IPS-20b (cell line): ENCODE data around the gene LGALS4.

Experiments used
- H3K27ac ChIP-seq: one replicate; pipeline ENCODE4 v1.5.1; 2013; ENCODE audit warnings: low read length
- H3K27me3 ChIP-seq: 2 replicates; pipeline ENCODE4 v1.6.1; 2013; ENCODE audit warnings: mild to moderate bottlenecking, low read length, inconsistent platforms; ENCODE audit not compliant: insufficient read depth
- H3K36me3 ChIP-seq: 2 replicates; pipeline ENCODE4 v1.6.1; 2013; ENCODE audit warnings: low read depth, mild to moderate bottlenecking, inconsistent platforms, low read length, moderate library complexity; ENCODE audit not compliant: insufficient read depth
- H3K4me1 ChIP-seq: 2 replicates; pipeline ENCODE4 v1.6.1; 2013; ENCODE audit warnings: mild to moderate bottlenecking, control low read depth, inconsistent platforms, low read length, moderate library complexity; ENCODE audit not compliant: insufficient read depth
- H3K4me3 ChIP-seq: 2 replicates; pipeline ENCODE4 v1.5.1; 2013; ENCODE audit warnings: mild to moderate bottlenecking, low read length, inconsistent platforms
- H3K9ac ChIP-seq: 2 replicates; pipeline ENCODE4 v1.6.1; 2013; ENCODE audit warnings: low read depth, mild to moderate bottlenecking, inconsistent platforms, low read length, moderate library complexity
- H3K9me3 ChIP-seq: 2 replicates; pipeline ENCODE4 v1.6.1; 2013; ENCODE audit warnings: mild to moderate bottlenecking, low read depth, low read length, inconsistent platforms; ENCODE audit not compliant: insufficient read depth

LGALS4 gene

DNA sequence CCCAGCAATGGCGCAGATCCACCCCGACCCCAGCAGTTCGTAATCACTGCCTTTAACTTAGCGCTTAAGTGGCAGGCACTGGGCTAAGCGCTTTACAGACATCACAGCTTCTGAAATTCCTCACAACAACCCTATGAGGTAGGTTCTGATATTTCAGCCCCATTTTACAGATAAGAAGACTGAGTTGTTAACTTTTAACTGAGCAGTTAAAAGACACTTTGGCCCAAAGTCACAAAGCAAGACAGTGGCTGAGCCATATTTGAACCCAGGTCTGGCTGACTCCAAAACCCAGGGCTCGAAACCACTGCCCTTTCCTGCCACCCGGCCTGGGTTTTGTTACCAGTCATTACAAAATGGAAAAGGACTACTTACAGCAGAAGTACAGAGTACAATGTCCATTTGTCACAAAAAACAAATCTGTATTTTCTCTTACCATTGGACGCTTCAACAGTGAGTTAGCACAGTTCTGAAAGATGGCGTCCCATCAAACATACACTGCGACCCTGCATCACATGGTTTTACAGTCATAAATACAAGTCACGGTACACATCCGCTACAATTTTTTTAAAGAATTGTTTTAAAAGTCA lies 28.5 kb upstream of the LGALS4 start:
- Histone ChIP-seq H3K4me3 (no peak overlapping the region), H3K9ac (no peak overlapping the region), H3K9me3 (no peaks in the 10 kb centered on the region), H3K27me3 (no peaks in the 10 kb centered on the region), H3K27ac (no peak overlapping the region), H3K36me3 (peaks cover 98% of the 10 kb centered on the region), H3K4me1 (no peaks in the 10 kb centered on the region)

GRCh38 chr19:38840583-38840968 lies 27.8 kb upstream of the LGALS4 start:
- no peak overlapping the region for H3K27ac ChIP-seq
- H3K4me1 ChIP-seq = no peaks in the 10 kb centered on the region
- no peak overlapping the region for H3K9ac ChIP-seq
- no peaks in the 10 kb centered on the region for H3K9me3 ChIP-seq
- H3K36me3 ChIP-seq = peaks cover 98% of the 10 kb centered on the region
- H3K27me3 ChIP-seq = no peaks in the 10 kb centered on the region
- H3K4me3 ChIP-seq = no peak overlapping the region

DNA sequence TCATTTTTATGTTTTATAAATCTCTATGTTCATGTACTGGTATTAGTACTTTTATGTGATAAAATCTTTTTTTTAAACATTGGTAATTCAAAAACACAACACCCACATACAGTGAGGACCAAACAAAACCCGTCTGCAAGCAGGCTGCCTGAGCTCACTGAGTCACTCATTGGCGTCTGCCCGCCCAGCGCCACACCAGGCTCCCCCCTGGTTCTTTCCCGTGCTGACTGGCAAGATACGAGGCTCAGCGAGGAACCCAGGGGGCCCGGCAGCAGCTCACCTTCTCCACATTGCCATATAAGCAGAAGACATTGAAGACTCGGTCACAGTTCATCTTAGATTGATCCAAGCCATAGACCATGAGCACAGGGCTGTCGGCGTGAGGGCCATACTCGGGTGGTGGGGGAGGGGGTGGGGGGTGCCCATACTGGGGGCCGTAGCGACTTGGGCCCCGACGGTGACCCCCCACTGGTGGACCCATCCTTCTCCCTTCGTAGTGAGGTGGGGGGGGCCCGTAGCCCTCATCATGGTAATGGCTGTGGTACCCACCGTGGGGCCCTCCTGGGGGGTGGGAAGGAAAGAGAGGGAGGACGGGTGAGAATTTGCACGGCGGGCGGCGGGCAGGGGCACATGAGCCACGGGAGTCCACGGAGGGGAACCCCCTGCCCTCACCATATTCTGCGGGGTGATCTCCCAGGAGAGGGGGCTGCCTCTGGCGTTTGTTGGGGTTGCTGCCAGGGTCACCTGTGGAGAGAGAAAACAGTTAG lies 27.3 kb upstream of the LGALS4 start:
- Histone ChIP-seq H3K27ac (no peak overlapping the region), H3K4me3 (no peak overlapping the region), H3K4me1 (no peaks in the 10 kb centered on the region), H3K9ac (no peak overlapping the region), H3K27me3 (no peaks in the 10 kb centered on the region), H3K9me3 (no peaks in the 10 kb centered on the region), H3K36me3 (peaks cover 96% of the 10 kb centered on the region)

DNA sequence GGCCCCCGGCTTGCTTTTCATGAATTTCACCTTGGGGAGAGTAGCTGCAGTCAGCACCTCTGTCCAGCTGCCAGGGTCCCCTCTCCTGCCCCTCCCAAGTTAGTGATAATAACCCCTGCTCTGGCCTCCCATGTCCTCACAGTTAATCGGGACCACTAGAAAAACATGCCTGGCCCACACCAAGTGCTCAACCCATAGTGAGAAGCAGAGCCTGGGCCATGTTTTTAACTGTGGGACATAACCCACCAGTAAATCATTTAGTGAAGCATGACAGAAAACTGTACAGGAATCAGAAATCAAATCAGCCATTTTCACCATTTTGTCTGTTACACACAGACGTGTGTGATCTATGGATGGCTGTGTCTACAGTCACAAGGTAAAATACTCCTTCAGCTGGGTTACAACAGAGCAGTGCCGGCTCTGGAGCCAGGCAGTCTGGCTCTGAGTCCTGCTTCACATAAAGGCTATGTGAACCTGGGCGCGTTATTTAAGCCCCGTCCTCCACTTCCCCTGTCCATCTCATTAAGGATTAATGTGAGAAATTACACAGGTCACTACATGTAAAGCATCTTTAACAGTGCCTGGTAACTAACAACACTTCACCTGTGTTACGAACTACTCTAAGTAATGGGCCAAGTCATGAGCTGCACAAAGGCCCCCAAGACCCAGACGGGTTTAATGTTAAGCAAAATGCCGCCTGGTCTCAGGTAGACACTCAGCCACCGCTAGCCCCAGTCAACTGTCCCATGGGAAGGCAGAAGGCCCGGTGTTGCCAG lies 26.4 kb upstream of the LGALS4 start:
- H3K36me3 ChIP-seq = peaks cover 88% of the 10 kb centered on the region
- no peak overlapping the region for H3K9ac ChIP-seq
- no peak overlapping the region for H3K27ac ChIP-seq
- H3K9me3 ChIP-seq = no peaks in the 10 kb centered on the region
- H3K27me3 ChIP-seq = no peaks in the 10 kb centered on the region
- H3K4me3 ChIP-seq = no peak overlapping the region
- H3K4me1 ChIP-seq = no peaks in the 10 kb centered on the region

DNA sequence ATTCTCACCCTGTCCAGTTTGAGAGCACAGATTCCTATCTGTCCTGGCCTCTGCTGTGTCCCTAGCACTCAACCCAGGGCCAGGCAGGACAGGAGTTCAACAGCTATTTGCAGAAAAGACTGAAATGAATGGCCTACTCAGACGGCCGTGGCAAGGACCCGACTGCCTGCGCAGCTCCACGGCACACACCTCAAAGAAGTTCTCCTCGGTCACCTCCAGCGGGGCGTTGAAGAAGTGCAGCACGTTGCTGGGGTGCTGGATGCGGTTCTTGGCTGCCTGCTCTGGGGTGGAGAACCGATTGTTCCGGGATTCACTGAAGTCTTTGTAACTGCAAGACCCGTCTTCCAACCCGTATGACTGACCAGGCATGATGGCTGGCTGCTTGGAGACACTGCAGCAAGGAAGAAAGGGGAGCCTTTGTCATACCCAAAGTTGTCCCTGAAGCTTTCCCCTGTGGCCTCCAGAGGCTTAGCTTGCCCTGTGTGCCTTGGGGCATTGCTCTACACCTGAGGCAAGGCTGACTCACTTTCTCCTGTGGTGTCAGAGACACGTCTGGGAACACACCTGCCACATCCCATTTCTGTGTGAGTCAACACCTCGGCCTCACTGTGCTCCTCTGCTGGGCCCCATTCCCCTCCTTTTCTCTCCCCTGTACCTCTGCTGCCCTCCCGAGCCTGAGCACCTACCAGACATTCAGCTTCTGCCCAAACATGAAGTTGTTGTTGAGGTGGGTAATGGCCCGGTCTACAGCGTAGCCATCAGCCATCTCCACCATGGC lies 25.7 kb upstream of the LGALS4 start:
- Histone ChIP-seq H3K27ac (no peak overlapping the region), H3K4me3 (no peak overlapping the region), H3K36me3 (peaks cover 80% of the 10 kb centered on the region), H3K27me3 (no peaks in the 10 kb centered on the region), H3K9ac (no peak overlapping the region), H3K9me3 (no peaks in the 10 kb centered on the region), H3K4me1 (no peaks in the 10 kb centered on the region)

DNA sequence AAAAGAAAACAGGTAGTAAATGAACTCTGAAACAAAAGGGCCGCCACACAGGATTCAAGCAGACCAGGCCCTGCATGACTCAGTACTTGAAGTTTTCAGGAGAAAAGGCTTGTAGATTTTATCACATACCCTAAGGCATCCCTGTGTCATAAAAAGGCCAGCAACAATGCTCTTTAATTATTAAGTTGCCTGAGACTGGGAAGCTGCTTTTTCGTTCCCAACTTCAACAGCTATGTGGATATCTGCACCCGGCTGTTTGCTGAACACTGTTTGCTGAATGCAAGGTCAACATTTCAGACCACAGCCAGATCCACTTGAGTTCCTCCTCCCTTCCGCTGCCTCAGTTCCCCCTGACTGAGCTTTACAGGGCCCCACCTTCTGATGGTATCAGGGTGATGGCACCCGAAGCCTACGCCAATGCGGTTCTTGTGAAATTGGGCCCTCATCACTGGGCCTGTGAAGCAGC lies 24.9 kb upstream of the LGALS4 start:
- H3K9me3 ChIP-seq = no peaks in the 10 kb centered on the region
- H3K4me3 ChIP-seq = no peak overlapping the region
- no peaks in the 10 kb centered on the region for H3K4me1 ChIP-seq
- H3K36me3 ChIP-seq = peaks cover 73% of the 10 kb centered on the region
- no peak overlapping the region for H3K27ac ChIP-seq
- H3K27me3 ChIP-seq = no peaks in the 10 kb centered on the region
- H3K9ac ChIP-seq = no peak overlapping the region

DNA sequence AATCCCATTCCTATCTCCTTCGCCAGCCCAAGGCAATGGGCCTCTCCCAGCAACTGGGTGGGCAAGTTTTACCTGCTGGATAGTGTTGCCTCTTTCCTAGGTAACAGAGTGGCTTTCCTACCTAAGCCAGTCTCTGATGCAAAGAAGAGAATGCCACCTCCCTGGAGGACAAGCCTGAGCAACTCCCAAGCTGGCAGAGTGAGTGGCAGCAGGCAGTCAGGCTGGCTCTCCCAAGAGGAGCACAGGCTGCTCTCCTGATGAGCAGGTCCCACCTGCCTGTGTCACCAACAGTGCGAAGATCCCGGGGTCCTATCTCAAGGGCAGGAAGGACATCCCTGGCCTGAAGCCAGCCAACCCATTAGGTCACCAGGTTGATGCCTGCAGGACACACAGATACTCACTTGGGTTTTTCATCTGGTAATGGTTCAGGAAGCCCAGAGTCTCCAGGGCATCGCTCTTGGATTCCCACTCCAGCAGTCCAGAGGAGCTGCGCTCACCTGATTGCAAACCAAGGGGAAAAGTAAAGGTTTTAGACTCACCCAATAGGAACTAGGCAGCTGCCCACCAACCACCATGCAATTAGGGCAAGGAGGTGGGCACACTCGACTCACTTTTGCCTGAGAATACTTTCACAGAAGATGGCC lies 24.4 kb upstream of the LGALS4 start:
- Histone ChIP-seq H3K27me3 (no peaks in the 10 kb centered on the region), H3K4me3 (no peak overlapping the region), H3K4me1 (no peaks in the 10 kb centered on the region), H3K9ac (no peak overlapping the region), H3K9me3 (no peaks in the 10 kb centered on the region), H3K27ac (no peak overlapping the region), H3K36me3 (peaks cover 67% of the 10 kb centered on the region)

DNA sequence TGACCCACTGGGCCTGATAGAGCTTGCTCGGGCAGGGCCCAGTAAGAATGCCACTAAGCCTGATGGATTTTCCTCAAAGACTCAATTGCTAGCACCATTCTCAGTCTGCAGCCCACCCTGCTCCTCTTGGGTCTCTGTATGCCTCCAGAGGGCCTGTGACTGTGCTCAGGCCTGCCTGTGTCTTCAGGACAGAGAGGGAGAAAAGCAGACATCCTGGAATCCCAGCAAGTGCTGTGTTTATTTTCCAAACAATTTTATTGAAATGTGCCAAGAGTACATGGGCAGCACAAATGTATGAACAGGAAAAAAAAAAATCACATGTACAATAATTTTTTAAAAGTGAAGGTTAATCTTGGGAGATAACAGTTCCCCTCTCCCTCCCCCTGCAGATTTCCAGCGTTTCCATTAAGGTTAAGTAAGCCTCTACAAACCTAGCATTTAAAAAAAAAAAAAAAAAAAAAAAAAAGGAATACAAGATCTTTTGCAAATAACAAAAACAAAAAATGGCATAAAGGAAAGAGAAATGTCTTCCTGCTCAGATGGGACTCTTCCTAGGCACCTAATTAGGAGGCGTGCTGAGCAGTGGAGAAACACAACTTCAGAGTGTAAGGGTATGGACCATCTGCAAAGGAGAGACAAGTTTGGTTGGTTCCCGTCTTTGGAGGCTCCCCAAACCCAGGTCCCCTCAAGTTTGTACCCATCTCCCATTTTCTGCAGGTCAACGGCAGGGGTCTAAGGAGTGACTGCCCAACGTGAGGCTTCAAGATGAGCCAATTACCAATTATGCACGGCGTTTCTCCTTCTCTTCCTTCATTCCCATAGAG lies 23.6 kb upstream of the LGALS4 start:
- no peaks in the 10 kb centered on the region for H3K4me1 ChIP-seq
- no peak overlapping the region for H3K4me3 ChIP-seq
- no peak overlapping the region for H3K9ac ChIP-seq
- H3K9me3 ChIP-seq = no peaks in the 10 kb centered on the region
- peaks cover 60% of the 10 kb centered on the region for H3K36me3 ChIP-seq
- H3K27ac ChIP-seq = no peak overlapping the region
- no peaks in the 10 kb centered on the region for H3K27me3 ChIP-seq

DNA sequence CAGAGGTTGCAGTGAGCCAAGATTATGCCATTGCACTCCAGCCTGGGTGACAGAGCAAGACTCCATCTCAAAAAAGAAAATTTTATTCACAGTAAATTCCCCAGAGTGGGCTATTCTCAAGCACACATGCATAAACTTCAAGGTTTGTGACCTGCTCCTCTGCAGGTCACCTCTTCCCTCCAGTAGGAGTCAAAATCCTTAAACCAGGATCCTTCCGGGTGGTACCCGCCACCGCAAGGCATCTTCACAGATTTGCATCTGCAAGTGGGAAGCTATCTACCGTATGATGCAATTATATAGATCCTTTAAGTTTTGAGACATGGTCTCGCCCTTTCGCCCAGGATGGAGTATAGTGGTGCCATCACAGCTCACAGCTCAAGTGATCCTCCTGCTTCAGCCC lies 21.8 kb upstream of the LGALS4 start:
- peaks cover 54% of the 10 kb centered on the region for H3K36me3 ChIP-seq
- no peak overlapping the region for H3K9ac ChIP-seq
- H3K4me3 ChIP-seq = no peak overlapping the region
- H3K27me3 ChIP-seq = no peaks in the 10 kb centered on the region
- H3K27ac ChIP-seq = no peak overlapping the region
- H3K9me3 ChIP-seq = no peaks in the 10 kb centered on the region
- peaks cover 3% of the 10 kb centered on the region; the same call in 1 of the 2 replicates for H3K4me1 ChIP-seq

DNA sequence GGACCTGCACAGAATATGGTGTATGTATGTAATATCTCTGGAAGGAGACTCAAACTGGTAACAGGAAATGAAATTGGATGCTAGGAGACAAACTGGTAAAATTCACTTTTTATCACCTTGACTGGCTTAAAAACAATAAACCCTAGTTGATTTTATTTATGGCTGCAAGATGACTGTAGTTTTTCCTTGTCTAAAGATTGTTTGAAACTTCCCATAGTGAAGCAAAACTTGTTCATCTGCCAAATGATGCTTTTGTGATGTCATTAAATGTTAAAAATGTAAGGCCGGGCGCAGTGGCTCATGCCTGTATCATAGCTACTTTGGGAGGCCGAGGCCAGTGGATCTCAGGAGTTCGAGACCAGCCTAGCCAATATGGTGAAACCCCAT lies 21.4 kb upstream of the LGALS4 start:
- no peak overlapping the region for H3K27ac ChIP-seq

More for the DNA sequence above, 21.4 kb upstream of the LGALS4 start:
- Histone ChIP-seq H3K9me3 (no peaks in the 10 kb centered on the region), H3K9ac (no peak overlapping the region), H3K4me3 (no peak overlapping the region), H3K4me1 (peaks cover 3% of the 10 kb centered on the region; the same call in 1 of the 2 replicates), H3K36me3 (peaks cover 53% of the 10 kb centered on the region), H3K27me3 (no peaks in the 10 kb centered on the region)
